Spleen (tissue), 7 donors: ENCODE data around the gene SELENOF.

Source experiments
- POLR2A ChIP-seq, 3 donors: fragments of 450-650 bp; IDR thresholded peaks; one replicate each; pipeline ENCODE4 v1.5.1; 2017; ENCODE audit warnings: antibody characterized with exemption in 3 of 3, mild to moderate bottlenecking in 1 of 3
- TF ChIP-seq, protein P1 (sequence below), 11 experiments: fragments of 200-600 bp in 7 of 11; fragments of 450-650 bp in 4 of 11; sonication (generic) in 4 of 11; IDR thresholded peaks in 8 of 11; conservative IDR thresholded peaks in 3 of 11; 1 replicate in 7 of 11; 2 replicates in 4 of 11; pipeline versions ENCODE4 v1.4.0 to v1.8.0; 2016 to 2021; ENCODE audit warnings: antibody characterized with exemption in 11 of 11, inconsistent platforms in 4 of 11, mild to moderate bottlenecking in 1 of 11
- donor health status: DM: no; HTN: no; CAD: no; lungs with moderate emphysema.
- donor health status: DM: no; HTN: no; CAD: no.
- donor health status: DM: no; HTN: no; CAD: no.

DNA sequence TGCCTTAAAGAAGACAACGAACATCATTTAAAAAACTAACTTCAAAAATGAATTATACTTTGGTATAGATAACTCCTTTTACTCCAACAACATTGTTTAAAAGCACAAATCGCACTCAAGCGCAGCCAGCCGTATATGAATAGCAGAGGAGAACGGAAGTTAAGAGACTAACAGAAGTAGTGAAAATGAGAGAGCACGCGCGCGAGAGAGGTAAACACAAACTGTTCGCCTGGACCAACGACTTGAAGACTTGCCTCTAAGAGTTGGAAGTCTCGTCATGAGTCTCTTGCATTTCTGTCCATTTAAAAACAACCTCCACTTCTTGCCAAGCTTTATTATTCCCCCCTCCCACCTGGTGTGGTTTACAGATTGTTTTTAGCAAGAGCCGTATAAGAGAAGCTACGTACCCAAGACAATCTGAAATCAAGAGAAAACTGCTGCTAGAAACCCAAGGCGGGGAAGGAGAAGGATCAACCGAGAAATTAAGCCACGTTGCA lies 479 bp downstream of the SELENOF start:
- TF ChIP-seq POLR2A (IDR thresholded peaks at IDR 0.05) = no peak
- TF ChIP-seq, protein P1, sequence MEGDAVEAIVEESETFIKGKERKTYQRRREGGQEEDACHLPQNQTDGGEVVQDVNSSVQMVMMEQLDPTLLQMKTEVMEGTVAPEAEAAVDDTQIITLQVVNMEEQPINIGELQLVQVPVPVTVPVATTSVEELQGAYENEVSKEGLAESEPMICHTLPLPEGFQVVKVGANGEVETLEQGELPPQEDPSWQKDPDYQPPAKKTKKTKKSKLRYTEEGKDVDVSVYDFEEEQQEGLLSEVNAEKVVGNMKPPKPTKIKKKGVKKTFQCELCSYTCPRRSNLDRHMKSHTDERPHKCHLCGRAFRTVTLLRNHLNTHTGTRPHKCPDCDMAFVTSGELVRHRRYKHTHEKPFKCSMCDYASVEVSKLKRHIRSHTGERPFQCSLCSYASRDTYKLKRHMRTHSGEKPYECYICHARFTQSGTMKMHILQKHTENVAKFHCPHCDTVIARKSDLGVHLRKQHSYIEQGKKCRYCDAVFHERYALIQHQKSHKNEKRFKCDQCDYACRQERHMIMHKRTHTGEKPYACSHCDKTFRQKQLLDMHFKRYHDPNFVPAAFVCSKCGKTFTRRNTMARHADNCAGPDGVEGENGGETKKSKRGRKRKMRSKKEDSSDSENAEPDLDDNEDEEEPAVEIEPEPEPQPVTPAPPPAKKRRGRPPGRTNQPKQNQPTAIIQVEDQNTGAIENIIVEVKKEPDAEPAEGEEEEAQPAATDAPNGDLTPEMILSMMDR (IDR thresholded peaks at IDR 0.05 in 8 of 11, conservative IDR thresholded peaks at IDR 0.05 in 3 of 11) = no peak
